GM21529 (cell line): Measurements from ENCODE around the gene LPP.

Experiments
- ATAC-seq: cut with Tn5 transposase; IDR thresholded peaks from one replicate; pipeline ENCODE4 v1.9.1; 2021; ENCODE audit not compliant: unreplicated experiment

The LPP gene

GRCh38 chr3:188169830-188170455, 16.0 kb downstream of the LPP start:
- ATAC-seq, result no peak

GRCh38 chr3:188170461-188171459, 16.8 kb downstream of the LPP start:
- no peak for ATAC-seq

GRCh38 chr3:188171682-188172467, 17.9 kb downstream of the LPP start:
- ATAC-seq, result no peak

- ATAC-seq, result no peak
Measured at GRCh38 chr3:188174317-188175044, 20.5 kb downstream of the LPP start.

- no peak for ATAC-seq
Measured at GRCh38 chr3:188176476-188176875, 22.5 kb downstream of the LPP start.

GRCh38 chr3:188176884-188177283, 22.9 kb downstream of the LPP start:
- no peak for ATAC-seq

- no peak for ATAC-seq
Measured at GRCh38 chr3:188177721-188178120, 23.8 kb downstream of the LPP start.

- no peak for ATAC-seq
Measured at GRCh38 chr3:188178293-188178936, 24.5 kb downstream of the LPP start.

- ATAC-seq, result no peak
Measured at GRCh38 chr3:188179006-188179966, 25.3 kb downstream of the LPP start.

- no peak for ATAC-seq
Measured at GRCh38 chr3:188180114-188180513, 26.2 kb downstream of the LPP start.

- ATAC-seq, result no peak
Measured at GRCh38 chr3:188183452-188183851, 29.5 kb downstream of the LPP start.

GRCh38 chr3:188184160-188184559, 30.2 kb downstream of the LPP start:
- no peak for ATAC-seq

GRCh38 chr3:188184649-188185048, 30.7 kb downstream of the LPP start:
- ATAC-seq, result no peak

GRCh38 chr3:188185717-188186251, 31.8 kb downstream of the LPP start:
- ATAC-seq, result no peak

- ATAC-seq, result no peak
Measured at GRCh38 chr3:188187053-188187452, 33.1 kb downstream of the LPP start.

GRCh38 chr3:188188911-188189310, 35.0 kb downstream of the LPP start:
- ATAC-seq, result no peak

GRCh38 chr3:188191460-188191859, 37.5 kb downstream of the LPP start:
- no peak for ATAC-seq

- ATAC-seq, result no peak
Measured at GRCh38 chr3:188192034-188192433, 38.1 kb downstream of the LPP start.

GRCh38 chr3:188194332-188194731, 40.4 kb downstream of the LPP start:
- no peak for ATAC-seq
